Measurements from ENCODE around the gene AHSA1. TPM values are rescaled to one million over a fixed set of nuclear protein-coding genes. Genes with fewer than 3 reads are reported as not detected.

Gene AHSA1
- total RNA-seq, 4 donors from 2014 or later = 58.5 to 146 (median 102) TPM

GRCh38 chr14:77508249-77508648 is 50.4 kb downstream of the AHSA1 start:
- no peak for TF ChIP-seq POLR2A (IDR thresholded peaks at IDR 0.05)
- TF ChIP-seq EP300 (IDR thresholded peaks at IDR 0.05) = no peak
- no peak for TF ChIP-seq CTCF (IDR thresholded peaks at IDR 0.05)
- H3K36me3 ChIP-seq = peaks cover 0 to 68% (median 5%) of the 10 kb centered on the region in 3 donors
- 85 to 95% methylated on average over 4 of the region's 4 CpGs for WGBS, 2 donors
- no peak overlapping the region for H3K27ac ChIP-seq
- H3K4me1 ChIP-seq = no peaks in the 10 kb centered on the region
- H3K27me3 ChIP-seq = no peaks in the 10 kb centered on the region
- H3K4me3 ChIP-seq = no peak overlapping the region
- DNase-seq (ENCODE audit: low spot score in 2 of 2) = no peak
- peaks cover 0 to 11% (median 0%) of the 10 kb centered on the region in 4 donors for H3K9me3 ChIP-seq

DNA sequence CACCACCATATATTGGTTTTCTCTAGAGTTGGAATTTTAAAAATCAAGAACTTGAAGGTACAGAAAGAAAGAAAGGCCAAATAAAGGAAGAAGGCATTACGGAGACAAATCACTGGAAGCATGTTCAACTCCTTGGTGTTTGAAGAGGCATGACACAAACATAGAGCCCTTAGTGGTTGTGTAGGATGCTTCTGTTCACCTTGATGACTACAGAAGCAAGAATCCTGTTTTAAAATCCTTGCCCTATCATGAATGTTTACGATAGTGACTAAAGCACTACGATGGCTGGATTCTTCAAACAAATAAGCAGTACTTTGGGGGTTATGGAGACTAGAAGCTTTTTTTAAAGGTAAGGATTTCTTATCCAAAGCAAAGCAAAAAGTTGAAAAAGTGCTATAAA is 51.0 kb downstream of the AHSA1 start:
- TF ChIP-seq POLR2A (IDR thresholded peaks at IDR 0.05) = no peak
- no peak for TF ChIP-seq EP300 (IDR thresholded peaks at IDR 0.05)
- TF ChIP-seq CTCF (IDR thresholded peaks at IDR 0.05) = no peak
- Histone ChIP-seq H3K9me3 (peaks cover 0 to 5% (median 0%) of the 10 kb centered on the region in 4 donors), H3K27me3 (no peaks in the 10 kb centered on the region), H3K4me1 (no peaks in the 10 kb centered on the region), H3K4me3 (no peak overlapping the region), H3K27ac (no peak overlapping the region), H3K36me3 (peaks cover 0 to 69% (median 5%) of the 10 kb centered on the region in 3 donors)
- WGBS, 2 donors = 90 to 98% methylated on average over 3 of the region's 3 CpGs
- no peak for DNase-seq (ENCODE audit: low spot score in 2 of 2)

DNA sequence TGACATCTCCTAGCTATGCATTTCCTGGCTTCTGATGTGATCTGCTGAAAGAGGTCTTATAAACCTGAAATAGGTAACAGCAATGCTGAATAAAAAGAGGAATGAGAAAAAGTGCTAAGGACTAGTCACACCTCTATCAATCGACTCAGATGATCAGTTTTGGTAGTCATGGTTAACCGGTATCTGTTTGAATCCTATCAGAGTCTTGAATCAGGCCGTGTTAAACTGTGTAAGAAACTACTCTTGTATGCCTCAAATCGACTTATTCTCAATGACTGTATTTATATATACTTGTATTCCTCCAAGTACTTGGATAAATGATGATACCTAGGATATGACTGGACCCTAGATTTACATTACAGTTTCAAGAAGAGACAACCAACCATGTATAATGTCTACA is 51.5 kb downstream of the AHSA1 start:
- Histone ChIP-seq H3K27me3 (no peaks in the 10 kb centered on the region), H3K4me3 (no peak overlapping the region), H3K36me3 (peaks cover 0 to 74% (median 5%) of the 10 kb centered on the region in 3 donors), H3K9me3 (peaks cover 0 to under 1% (median 0%) of the 10 kb centered on the region in 4 donors), H3K27ac (no peak overlapping the region), H3K4me1 (no peaks in the 10 kb centered on the region)
- WGBS, 2 donors = 81 to 93% methylated on average over 4 of the region's 4 CpGs
- DNase-seq (ENCODE audit: low spot score in 2 of 2) = no peak
- TF ChIP-seq EP300 (IDR thresholded peaks at IDR 0.05) = no peak
- no peak for TF ChIP-seq CTCF (IDR thresholded peaks at IDR 0.05)
- no peak for TF ChIP-seq POLR2A (IDR thresholded peaks at IDR 0.05)

DNA sequence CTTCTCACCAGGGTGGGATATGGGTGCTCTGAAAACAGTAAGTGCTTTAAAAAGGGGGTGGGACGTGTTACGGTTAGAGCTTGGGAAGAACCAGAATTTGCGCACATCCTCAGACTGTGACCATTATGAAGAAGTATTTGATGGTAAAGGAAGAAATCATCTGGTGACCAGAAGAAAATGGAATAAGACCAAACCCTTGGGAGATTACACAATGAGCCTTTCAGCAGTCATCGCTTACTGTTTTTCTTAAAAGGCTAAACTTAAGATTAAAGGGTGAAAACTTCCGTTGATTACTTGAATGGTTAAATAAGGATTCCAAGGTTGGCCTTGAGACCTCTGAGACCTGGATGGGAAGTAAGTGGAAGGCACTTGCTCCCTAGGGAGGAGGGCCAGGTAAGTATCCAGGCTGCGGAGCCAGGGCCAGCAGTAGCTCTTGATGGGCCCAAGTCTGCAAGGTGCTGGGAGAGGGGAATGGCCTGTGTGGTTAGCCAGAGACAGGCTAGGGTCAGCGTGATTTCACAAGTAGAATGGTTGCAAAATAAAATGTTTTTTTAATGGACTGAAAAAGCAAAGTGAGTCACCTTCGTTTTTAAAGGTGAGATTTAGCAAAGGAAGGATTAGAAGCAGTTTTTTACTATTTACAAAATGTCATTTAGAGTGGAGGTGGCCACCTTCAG is 53.7 kb downstream of the AHSA1 start:
- no peak overlapping the region for H3K4me3 ChIP-seq
- H3K27ac ChIP-seq = no peak overlapping the region
- DNase-seq (ENCODE audit: low spot score in 2 of 2) = no peak
- H3K36me3 ChIP-seq = peaks cover 0 to 84% (median 5%) of the 10 kb centered on the region in 3 donors
- no peaks in the 10 kb centered on the region for H3K9me3 ChIP-seq
- H3K4me1 ChIP-seq = no peaks in the 10 kb centered on the region
- WGBS, 2 donors = 92 to 93% methylated on average over 8 of the region's 8 CpGs
- TF ChIP-seq EP300 (IDR thresholded peaks at IDR 0.05) (no peak), POLR2A (IDR thresholded peaks at IDR 0.05) (no peak), CTCF (IDR thresholded peaks at IDR 0.05) (no peak)
- H3K27me3 ChIP-seq = no peaks in the 10 kb centered on the region

- H3K27me3 ChIP-seq = no peaks in the 10 kb centered on the region
- no peaks in the 10 kb centered on the region for H3K9me3 ChIP-seq
- no peaks in the 10 kb centered on the region for H3K4me1 ChIP-seq
- no peak for DNase-seq (ENCODE audit: low spot score in 2 of 2)
- TF ChIP-seq POLR2A (IDR thresholded peaks at IDR 0.05) = no peak
- no peak for TF ChIP-seq CTCF (IDR thresholded peaks at IDR 0.05)
- TF ChIP-seq EP300 (IDR thresholded peaks at IDR 0.05) = no peak
- H3K4me3 ChIP-seq = no peak overlapping the region
- H3K36me3 ChIP-seq = peaks cover 0 to 84% (median 25%) of the 10 kb centered on the region in 3 donors
- no peak overlapping the region for H3K27ac ChIP-seq
These were observed 58.2 kb downstream of the AHSA1 start for GRCh38 chr14:77516126-77516525.

Small RNAs within 50 kb of the gene (small RNA-seq; reads per million reads assigned to genes)
- gene RF00404 = not detected

Other genes with a start within 250 kb of the AHSA1 start
- not detected for gene NGB, start 186.9 kb upstream of the AHSA1 start, total RNA-seq
- 10 to 100 TPM; 23.9 to 38.7 (median 28.9) TPM for gene POMT2, start 137.2 kb upstream of the AHSA1 start, total RNA-seq
- 10 to 100 TPM in 3 of 4 donors, 1 to 10 TPM in 1; 9.4 to 24.7 (median 14.6) TPM for gene GSTZ1, start 137.1 kb upstream of the AHSA1 start, total RNA-seq
- 10 to 100 TPM; 11.7 to 14.0 (median 12.4) TPM for gene TMED8, start 81.0 kb upstream of the AHSA1 start, total RNA-seq
- gene SAMD15, start 80.7 kb upstream of the AHSA1 start, total RNA-seq = 1 to 10 TPM in 3 of 4 donors, not detected in 1; 1.1 to 3.1 (median 1.5) TPM
- 1 to 10 TPM in 1 of 4 donors, not detected in 3; 9.0 TPM for gene NOXRED1, start 34.6 kb upstream of the AHSA1 start, total RNA-seq
- gene VIPAS39, start 492 bp upstream of the AHSA1 start, total RNA-seq = 10 to 100 TPM; 10.5 to 24.0 (median 16.2) TPM
- under 1 TPM in 1 of 4 donors, not detected in 3; 0.44 TPM for gene ISM2, start 40.7 kb downstream of the AHSA1 start, total RNA-seq
- 10 to 100 TPM; 25.5 to 45.2 (median 29.7) TPM for gene SPTLC2, start 158.5 kb downstream of the AHSA1 start, total RNA-seq
- 10 to 100 TPM in 3 of 4 donors, 1 to 10 TPM in 1; 9.6 to 17.0 (median 13.1) TPM for gene ALKBH1, start 249.9 kb downstream of the AHSA1 start, total RNA-seq

All from tibial nerve (tissue), 4 donors.